Thyroid gland (tissue), 4 donors: ENCODE measurements around the gene EVI5L.

Experiments used
- CTCF ChIP-seq, 6 experiments: fragments of 200-600 bp in 3 of 6; fragments of 450-650 bp in 3 of 6; sonication (generic) in 3 of 6; IDR thresholded peaks; one replicate each; pipeline ENCODE4 v1.5.1; 2016 to 2019; ENCODE audit warnings: antibody characterized with exemption in 6 of 6, mild to moderate bottlenecking in 2 of 6, inconsistent platforms in 1 of 6, moderate library complexity in 1 of 6
- POLR2A ChIP-seq, 2 donors: fragments of 450-650 bp; IDR thresholded peaks; one replicate each; pipeline ENCODE4 v1.6.1; 2017; ENCODE audit warnings: antibody characterized with exemption in 2 of 2, mild to moderate bottlenecking in 2 of 2, moderate library complexity in 1 of 2

- TF ChIP-seq POLR2A (IDR thresholded peaks at IDR 0.05) (no peak), CTCF (IDR thresholded peaks at IDR 0.05) (no peak)
Observed at GRCh38 chr19:7830272-7830771, 304 bp downstream of the EVI5L start.
